IMR-90 (cell line): Measurements from ENCODE around the gene TAF4B. TPM values are rescaled to one million over a fixed set of nuclear protein-coding genes. Genes with fewer than 3 reads are reported as not detected.

Experiments
- ATAC-seq: fragments of 200-7000 bp; cut with Tn5 transposase; 2 replicates; pipeline ENCODE4 v1.9.1; 2020; ENCODE audit warnings: low read depth, mild to moderate bottlenecking, moderate library complexity
- BruUV-seq: library from RNA; stranded (reverse); fragments of 400-500 nt; replicated peaks from 2 replicates; lab custom pipeline; 2021; lab: Mats Ljungman, UMichigan
- CTCF ChIA-PET: fragments of 300-600 bp; formaldehyde crosslinking; extraction: SDS; loops from one replicate; lab custom pipeline; 2021; ENCODE audit warnings: antibody characterized with exemption; lab: Yijun Ruan, JAX
- POLR2A ChIA-PET: fragments of 300-600 bp; sonication (Branson Sonifier 250); formaldehyde crosslinking; loops from one replicate; lab custom pipeline; 2022; ENCODE audit warnings: antibody characterized with exemption; ENCODE audit not compliant: unreplicated experiment; lab: Charles Lee
- DNase-seq: peaks from one replicate; pipeline ENCODE4 v3.0.0; 2013
- H2AFZ ChIP-seq: replicated peaks from 2 replicates; pipeline ENCODE3; 2013; ENCODE audit warnings: low read length, mild to moderate bottlenecking; ENCODE audit not compliant: poor library complexity
- H2AK5ac ChIP-seq: 2 replicates; pipeline ENCODE4 v1.6.1; 2013; ENCODE audit warnings: low read depth, low read length, inconsistent platforms
- H2AK9ac ChIP-seq: replicated peaks from 2 replicates; pipeline ENCODE3; 2013; ENCODE audit warnings: mild to moderate bottlenecking, low read depth, low read length, moderate library complexity; ENCODE audit not compliant: poor library complexity
- H2BK120ac ChIP-seq: 2 replicates; pipeline ENCODE4 v1.6.1; 2013; ENCODE audit warnings: low read depth, low read length, inconsistent platforms
- H2BK15ac ChIP-seq: 3 replicates; pipeline ENCODE4 v1.6.1; 2013; ENCODE audit warnings: low read depth, low read length, inconsistent platforms
- H2BK20ac ChIP-seq: 2 replicates; pipeline ENCODE4 v1.6.1; 2013; ENCODE audit warnings: low read depth, mild to moderate bottlenecking, inconsistent platforms, low read length, moderate library complexity
- H2BK5ac ChIP-seq: 2 replicates; pipeline ENCODE4 v1.6.1; 2013; ENCODE audit warnings: mild to moderate bottlenecking, low read depth, low read length, inconsistent platforms; ENCODE audit not compliant: poor library complexity, severe bottlenecking
- H3K14ac ChIP-seq: replicated peaks from 2 replicates; pipeline ENCODE4 v1.6.1; 2013; ENCODE audit warnings: low read depth, low read length, inconsistent platforms
- H3K18ac ChIP-seq: 2 replicates; pipeline ENCODE4 v1.6.1; 2013; ENCODE audit warnings: low read depth, low read length, control low read depth
- H3K23ac ChIP-seq: 2 replicates; pipeline ENCODE4 v1.6.1; 2013; ENCODE audit warnings: low read depth, low read length, inconsistent platforms
- H3K27ac ChIP-seq: 2 replicates; pipeline ENCODE4 v1.5.1; 2013; ENCODE audit warnings: mild to moderate bottlenecking, control low read depth, low read length; ENCODE audit not compliant: insufficient read depth
- H3K27me3 ChIP-seq: 2 replicates; pipeline ENCODE4 v1.6.1; 2013; ENCODE audit warnings: low read length; ENCODE audit not compliant: control insufficient read depth, insufficient read depth
- H3K36me3 ChIP-seq: 2 replicates; pipeline ENCODE4 v1.6.1; 2013; ENCODE audit warnings: low read length, mixed read lengths; ENCODE audit not compliant: control insufficient read depth, insufficient read depth
- H3K4ac ChIP-seq: 2 replicates; pipeline ENCODE4 v1.6.1; 2013; ENCODE audit warnings: low read depth, low read length, inconsistent platforms
- H3K4me1 ChIP-seq: 2 replicates; pipeline ENCODE4 v1.6.1; 2013; ENCODE audit warnings: low read length, mixed read lengths; ENCODE audit not compliant: control insufficient read depth, insufficient read depth
- H3K4me2 ChIP-seq: 2 replicates; pipeline ENCODE4 v1.6.1; 2013; ENCODE audit warnings: low read depth, mild to moderate bottlenecking, control low read depth, low read length, moderate library complexity
- H3K4me3 ChIP-seq: 2 replicates; pipeline ENCODE4 v1.5.1; 2013; ENCODE audit warnings: low read depth, mild to moderate bottlenecking, control low read depth, low read length, moderate library complexity; ENCODE audit not compliant: insufficient read depth
- H3K56ac ChIP-seq: 2 replicates; pipeline ENCODE4 v1.6.1; 2013; ENCODE audit warnings: low read length, inconsistent platforms; ENCODE audit not compliant: insufficient read depth; ENCODE audit errors: extremely low read depth
- H3K79me1 ChIP-seq, 2 experiments: 2 replicates each; pipeline ENCODE4 v1.6.1; 2013; ENCODE audit warnings: low read length in 2 of 2, inconsistent platforms in 1 of 2, low read depth in 1 of 2
- H3K9ac ChIP-seq: 2 replicates; pipeline ENCODE4 v1.6.1; 2013; ENCODE audit warnings: low read depth, low read length, control low read depth
- H3K9me1 ChIP-seq: 2 replicates; pipeline ENCODE4 v1.6.1; 2013; ENCODE audit warnings: low read length, inconsistent platforms; ENCODE audit not compliant: insufficient read depth
- H3K9me3 ChIP-seq: 2 replicates; pipeline ENCODE4 v1.6.1; 2013; ENCODE audit warnings: low read length; ENCODE audit not compliant: control insufficient read depth, insufficient read depth
- H4K20me1 ChIP-seq: 2 replicates; pipeline ENCODE4 v1.6.1; 2013; ENCODE audit warnings: low read length, inconsistent platforms; ENCODE audit not compliant: insufficient read depth
- H4K5ac ChIP-seq: 2 replicates; pipeline ENCODE4 v1.6.1; 2013; ENCODE audit warnings: mild to moderate bottlenecking, low read depth, low read length, control low read depth
- H4K8ac ChIP-seq, 2 experiments: 2 replicates each; pipeline ENCODE4 v1.6.1; 2013; ENCODE audit warnings: low read depth in 2 of 2, low read length in 2 of 2, control low read depth in 1 of 2, inconsistent platforms in 1 of 2
- H4K91ac ChIP-seq: 2 replicates; pipeline ENCODE4 v1.6.1; 2013; ENCODE audit warnings: low read depth, low read length, inconsistent platforms; ENCODE audit not compliant: insufficient read depth
- BHLHE40 ChIP-seq: fragments of 150-350 bp; IDR thresholded peaks from 2 replicates; pipeline ENCODE4 v1.6.1; 2016; ENCODE audit warnings: mild to moderate bottlenecking, low read depth, low read length
- CEBPB ChIP-seq: IDR thresholded peaks from 2 replicates; pipeline ENCODE4 v1.6.1; 2012; ENCODE audit warnings: low read depth, low read length, improper control_type of control experiment
- CHD1 ChIP-seq: IDR thresholded peaks from 2 replicates; pipeline ENCODE4 v1.6.1; 2012; ENCODE audit warnings: low read depth, low read length, improper control_type of control experiment
- NFE2L2 ChIP-seq: fragments of 150-350 bp; IDR thresholded peaks from 2 replicates; pipeline ENCODE4 v1.6.1; 2016; ENCODE audit warnings: low read depth, mild to moderate bottlenecking, low read length
- RCOR1 ChIP-seq: IDR thresholded peaks from 2 replicates; pipeline ENCODE4 v1.6.1; 2012; ENCODE audit warnings: mild to moderate bottlenecking, low read length, improper control_type of control experiment; ENCODE audit not compliant: insufficient replicate concordance
- dilution Hi-C: fragments of 300-500 bp; cut with HindIII; formaldehyde crosslinking; loops from one replicate; pipeline ENCODE4 v1.14.3; 2018; ENCODE audit warnings: low sequenced_read_pairs; ENCODE audit not compliant: unreplicated experiment
- in situ Hi-C: fragments of 300-500 bp; cut with MboI; formaldehyde crosslinking; loops from 3 replicates; pipeline ENCODE4 v1.14.3; 2019; ENCODE audit warnings: low sequenced_read_pairs, inconsistent platforms, mixed read lengths
- intact Hi-C: fragments of 100-400 bp; cut with micrococcal nuclease; formaldehyde crosslinking; loops from 2 replicates; pipeline ENCODE4 v1.10.0; 2022
- polyA plus RNA-seq, 3 experiments: library from polyadenylated mRNA; depleted of rRNA; stranded (reverse); fragments of >200 nt; gene quantifications; 2 replicates each; pipeline ENCODE4 v1.2.3, GENCODE V29; 2012; ENCODE audit warnings: low replicate concordance in 1 of 3
- total RNA-seq: library from RNA; depleted of rRNA; stranded (reverse); fragments of >200 nt; gene quantifications from 2 replicates; pipeline ENCODE4 v1.2.3, GENCODE V29; 2012
- TF ChIP-seq, protein P1 (sequence below): conservative IDR thresholded peaks from 2 replicates; pipeline ENCODE4 v1.5.1; 2012; ENCODE audit warnings: mild to moderate bottlenecking, low read depth, low read length, improper control_type of control experiment
- TF ChIP-seq, protein P2 (sequence below): fragments of 150-350 bp; IDR thresholded peaks from 2 replicates; pipeline ENCODE4 v1.6.1; 2016; ENCODE audit warnings: low read depth, mild to moderate bottlenecking, low read length, moderate library complexity, borderline replicate concordance

The TAF4B gene
- total and polyA plus RNA-seq, 2 of the 4 experiments (the other 2 are of a cell fraction): 0.38 to 1.1 TPM

- ATAC-seq (no peak), DNase-seq (no peak)
- in situ Hi-C loops (no loop called here), dilution Hi-C loops (no loop called here), intact Hi-C loops (no loop called here)
- Histone ChIP-seq H3K23ac (no peak overlapping the region), H3K56ac (no peak overlapping the region), H2AK5ac (no peak overlapping the region), H2BK20ac (no peak overlapping the region), H3K36me3 (no peaks in the 10 kb centered on the region), H4K91ac (no peak overlapping the region), H4K5ac (no peak overlapping the region), H4K8ac (no peak overlapping the region), H2AK9ac (no peak overlapping the region), H2BK5ac (no peak overlapping the region), H3K14ac (no peak overlapping the region), H2BK15ac (no peak overlapping the region), H3K79me1 (no peaks in the 10 kb centered on the region), H3K4me1 (no peaks in the 10 kb centered on the region), H3K27me3 (no peaks in the 10 kb centered on the region), H3K4ac (no peak overlapping the region), H3K9me3 (no peaks in the 10 kb centered on the region), H2BK120ac (no peak overlapping the region), H3K4me3 (no peak overlapping the region), H3K9ac (no peak overlapping the region), H3K4me2 (no peak overlapping the region), H3K27ac (no peak overlapping the region), H4K20me1 (no peaks in the 10 kb centered on the region), H2AFZ (no peak overlapping the region), H3K9me1 (no peaks in the 10 kb centered on the region), H3K18ac (no peak overlapping the region)
- BruUV-seq: no TSS peak
- POLR2A ChIA-PET: no interaction called here
- no peak for TF ChIP-seq RCOR1
- TF ChIP-seq NFE2L2: no peak
- no peak for TF ChIP-seq CEBPB
- TF ChIP-seq BHLHE40: no peak
- no peak for TF ChIP-seq CHD1
- TF ChIP-seq, protein P1, sequence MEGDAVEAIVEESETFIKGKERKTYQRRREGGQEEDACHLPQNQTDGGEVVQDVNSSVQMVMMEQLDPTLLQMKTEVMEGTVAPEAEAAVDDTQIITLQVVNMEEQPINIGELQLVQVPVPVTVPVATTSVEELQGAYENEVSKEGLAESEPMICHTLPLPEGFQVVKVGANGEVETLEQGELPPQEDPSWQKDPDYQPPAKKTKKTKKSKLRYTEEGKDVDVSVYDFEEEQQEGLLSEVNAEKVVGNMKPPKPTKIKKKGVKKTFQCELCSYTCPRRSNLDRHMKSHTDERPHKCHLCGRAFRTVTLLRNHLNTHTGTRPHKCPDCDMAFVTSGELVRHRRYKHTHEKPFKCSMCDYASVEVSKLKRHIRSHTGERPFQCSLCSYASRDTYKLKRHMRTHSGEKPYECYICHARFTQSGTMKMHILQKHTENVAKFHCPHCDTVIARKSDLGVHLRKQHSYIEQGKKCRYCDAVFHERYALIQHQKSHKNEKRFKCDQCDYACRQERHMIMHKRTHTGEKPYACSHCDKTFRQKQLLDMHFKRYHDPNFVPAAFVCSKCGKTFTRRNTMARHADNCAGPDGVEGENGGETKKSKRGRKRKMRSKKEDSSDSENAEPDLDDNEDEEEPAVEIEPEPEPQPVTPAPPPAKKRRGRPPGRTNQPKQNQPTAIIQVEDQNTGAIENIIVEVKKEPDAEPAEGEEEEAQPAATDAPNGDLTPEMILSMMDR: no peak
- TF ChIP-seq, protein P2, sequence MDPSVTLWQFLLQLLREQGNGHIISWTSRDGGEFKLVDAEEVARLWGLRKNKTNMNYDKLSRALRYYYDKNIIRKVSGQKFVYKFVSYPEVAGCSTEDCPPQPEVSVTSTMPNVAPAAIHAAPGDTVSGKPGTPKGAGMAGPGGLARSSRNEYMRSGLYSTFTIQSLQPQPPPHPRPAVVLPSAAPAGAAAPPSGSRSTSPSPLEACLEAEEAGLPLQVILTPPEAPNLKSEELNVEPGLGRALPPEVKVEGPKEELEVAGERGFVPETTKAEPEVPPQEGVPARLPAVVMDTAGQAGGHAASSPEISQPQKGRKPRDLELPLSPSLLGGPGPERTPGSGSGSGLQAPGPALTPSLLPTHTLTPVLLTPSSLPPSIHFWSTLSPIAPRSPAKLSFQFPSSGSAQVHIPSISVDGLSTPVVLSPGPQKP: no peak
- CTCF ChIA-PET: interaction anchor here (1.5 kb wide), 1 partner anchor 22 kb away, joined by 5 read pairs; no protein-coding TSS in a partner anchor
These were observed 135.8 kb downstream of the TAF4B start for GRCh38 chr18:26362021-26362420.
